ENCODE data around the gene TMEM223. TPM values are rescaled to one million over a fixed set of nuclear protein-coding genes. Genes with fewer than 3 reads are reported as not detected.

The TMEM223 gene
- total and polyA plus RNA-seq, 9 of the 15 experiments (the other 6 are each of a cell fraction or from before 2014, with no cell fraction given), result 5.9 to 34.5 (median 19.6) TPM

DNA sequence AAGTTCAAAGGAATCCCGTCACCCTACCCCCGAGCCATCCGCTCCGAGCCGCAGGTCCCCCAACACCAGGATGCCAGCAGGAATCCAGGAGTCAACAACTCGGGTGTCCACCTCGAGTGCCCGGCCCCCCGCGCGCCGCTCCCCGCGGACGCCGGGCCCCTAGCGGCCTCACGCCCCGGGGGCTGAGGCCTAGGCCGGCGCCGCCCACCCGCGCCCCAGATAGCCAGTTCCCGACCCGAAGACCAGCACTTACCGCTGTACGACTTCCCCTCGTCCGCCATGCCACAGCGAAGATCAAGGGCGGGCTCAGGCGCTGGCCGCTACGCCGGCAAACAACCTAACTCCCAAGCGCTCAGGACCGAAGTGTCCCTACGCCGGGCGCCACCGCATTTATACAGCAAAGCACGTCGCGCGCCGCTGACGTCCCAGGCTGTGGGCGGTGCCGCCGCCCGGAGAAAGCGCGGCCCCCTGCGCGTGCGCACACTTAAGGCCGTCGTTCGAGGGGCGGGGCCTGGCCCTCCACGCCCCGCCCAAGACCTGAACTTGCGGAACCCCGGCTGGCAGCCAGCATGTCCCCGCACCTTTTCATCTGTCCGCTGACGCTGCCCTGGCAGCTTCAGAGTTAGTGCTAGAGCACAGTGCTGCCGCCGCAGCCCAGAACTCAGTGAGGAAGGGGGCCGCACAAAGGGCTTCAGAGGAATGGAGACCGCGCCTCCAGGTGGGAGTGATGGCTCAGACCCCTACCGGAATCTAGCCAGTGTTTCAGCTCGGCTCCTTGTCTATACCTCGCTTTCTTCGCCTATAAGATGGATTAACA is 13.5 kb upstream of the TMEM223 start, which contains the start of gene NXF1 (continued):
- TF ChIP-seq, protein P1, sequence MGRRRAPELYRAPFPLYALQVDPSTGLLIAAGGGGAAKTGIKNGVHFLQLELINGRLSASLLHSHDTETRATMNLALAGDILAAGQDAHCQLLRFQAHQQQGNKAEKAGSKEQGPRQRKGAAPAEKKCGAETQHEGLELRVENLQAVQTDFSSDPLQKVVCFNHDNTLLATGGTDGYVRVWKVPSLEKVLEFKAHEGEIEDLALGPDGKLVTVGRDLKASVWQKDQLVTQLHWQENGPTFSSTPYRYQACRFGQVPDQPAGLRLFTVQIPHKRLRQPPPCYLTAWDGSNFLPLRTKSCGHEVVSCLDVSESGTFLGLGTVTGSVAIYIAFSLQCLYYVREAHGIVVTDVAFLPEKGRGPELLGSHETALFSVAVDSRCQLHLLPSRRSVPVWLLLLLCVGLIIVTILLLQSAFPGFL (CRISPR knock-in tag; IDR thresholded peaks at IDR 0.05), result no peak
- TF ChIP-seq DDX20 (tag; IDR thresholded peaks at IDR 0.05; ENCODE audit: low read depth) (no peak), POLR2H (tag; IDR thresholded peaks at IDR 0.05; ENCODE audit: low read depth) (peak; percentile 98), MTA3 (IDR thresholded peaks at IDR 0.05; ENCODE audit: borderline replicate concordance) (peak; percentile 100), HDAC1 (IDR thresholded peaks at IDR 0.05) (peak in 1 of 2 experiments; percentile 81; a peak in 2 of 4 replicates), SMARCA4 (IDR thresholded peaks at IDR 0.05) (no peak), JUN (IDR thresholded peaks at IDR 0.05; ENCODE audit: borderline replicate concordance, low read depth, low read length) (no peak), JUN (CRISPR knock-in tag; IDR thresholded peaks at IDR 0.05; ENCODE audit: borderline replicate concordance) (peak; percentile 61), TCF3 (CRISPR knock-in tag; IDR thresholded peaks at IDR 0.05) (no peak), PCBP1 (IDR thresholded peaks at IDR 0.05; ENCODE audit: low read depth, low read length, poor library complexity, severe bottlenecking) (peak; percentile 98), FOXA3 (CRISPR knock-in tag; conservative IDR thresholded peaks at IDR 0.05 in 1 of 2, IDR thresholded peaks at IDR 0.05 in 1 of 2) (no peak), NELFE (IDR thresholded peaks at IDR 0.05; ENCODE audit: insufficient read depth, insufficient read length) (peak; percentile 93), EP400 (IDR thresholded peaks at IDR 0.05) (peak; percentile 76), ZNF436 (CRISPR knock-in tag; IDR thresholded peaks at IDR 0.05) (no peak), ZNF165 (CRISPR knock-in tag; IDR thresholded peaks at IDR 0.05; ENCODE audit: borderline replicate concordance) (no peak), PHB (CRISPR knock-in tag; IDR thresholded peaks at IDR 0.05) (peak; percentile 56; the same call in 1 of the 2 replicates)
- TF ChIP-seq, protein P2, sequence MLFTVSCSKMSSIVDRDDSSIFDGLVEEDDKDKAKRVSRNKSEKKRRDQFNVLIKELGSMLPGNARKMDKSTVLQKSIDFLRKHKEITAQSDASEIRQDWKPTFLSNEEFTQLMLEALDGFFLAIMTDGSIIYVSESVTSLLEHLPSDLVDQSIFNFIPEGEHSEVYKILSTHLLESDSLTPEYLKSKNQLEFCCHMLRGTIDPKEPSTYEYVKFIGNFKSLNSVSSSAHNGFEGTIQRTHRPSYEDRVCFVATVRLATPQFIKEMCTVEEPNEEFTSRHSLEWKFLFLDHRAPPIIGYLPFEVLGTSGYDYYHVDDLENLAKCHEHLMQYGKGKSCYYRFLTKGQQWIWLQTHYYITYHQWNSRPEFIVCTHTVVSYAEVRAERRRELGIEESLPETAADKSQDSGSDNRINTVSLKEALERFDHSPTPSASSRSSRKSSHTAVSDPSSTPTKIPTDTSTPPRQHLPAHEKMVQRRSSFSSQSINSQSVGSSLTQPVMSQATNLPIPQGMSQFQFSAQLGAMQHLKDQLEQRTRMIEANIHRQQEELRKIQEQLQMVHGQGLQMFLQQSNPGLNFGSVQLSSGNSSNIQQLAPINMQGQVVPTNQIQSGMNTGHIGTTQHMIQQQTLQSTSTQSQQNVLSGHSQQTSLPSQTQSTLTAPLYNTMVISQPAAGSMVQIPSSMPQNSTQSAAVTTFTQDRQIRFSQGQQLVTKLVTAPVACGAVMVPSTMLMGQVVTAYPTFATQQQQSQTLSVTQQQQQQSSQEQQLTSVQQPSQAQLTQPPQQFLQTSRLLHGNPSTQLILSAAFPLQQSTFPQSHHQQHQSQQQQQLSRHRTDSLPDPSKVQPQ (CRISPR knock-in tag; IDR thresholded peaks at IDR 0.05; ENCODE audit: borderline replicate concordance), result no peak
- TF ChIP-seq, protein P3, sequence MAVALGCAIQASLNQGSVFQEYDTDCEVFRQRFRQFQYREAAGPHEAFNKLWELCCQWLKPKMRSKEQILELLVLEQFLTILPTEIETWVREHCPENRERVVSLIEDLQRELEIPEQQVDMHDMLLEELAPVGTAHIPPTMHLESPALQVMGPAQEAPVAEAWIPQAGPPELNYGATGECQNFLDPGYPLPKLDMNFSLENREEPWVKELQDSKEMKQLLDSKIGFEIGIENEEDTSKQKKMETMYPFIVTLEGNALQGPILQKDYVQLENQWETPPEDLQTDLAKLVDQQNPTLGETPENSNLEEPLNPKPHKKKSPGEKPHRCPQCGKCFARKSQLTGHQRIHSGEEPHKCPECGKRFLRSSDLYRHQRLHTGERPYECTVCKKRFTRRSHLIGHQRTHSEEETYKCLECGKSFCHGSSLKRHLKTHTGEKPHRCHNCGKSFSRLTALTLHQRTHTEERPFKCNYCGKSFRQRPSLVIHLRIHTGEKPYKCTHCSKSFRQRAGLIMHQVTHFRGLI (CRISPR knock-in tag; IDR thresholded peaks at IDR 0.05), result no peak
- TF ChIP-seq, protein P4, sequence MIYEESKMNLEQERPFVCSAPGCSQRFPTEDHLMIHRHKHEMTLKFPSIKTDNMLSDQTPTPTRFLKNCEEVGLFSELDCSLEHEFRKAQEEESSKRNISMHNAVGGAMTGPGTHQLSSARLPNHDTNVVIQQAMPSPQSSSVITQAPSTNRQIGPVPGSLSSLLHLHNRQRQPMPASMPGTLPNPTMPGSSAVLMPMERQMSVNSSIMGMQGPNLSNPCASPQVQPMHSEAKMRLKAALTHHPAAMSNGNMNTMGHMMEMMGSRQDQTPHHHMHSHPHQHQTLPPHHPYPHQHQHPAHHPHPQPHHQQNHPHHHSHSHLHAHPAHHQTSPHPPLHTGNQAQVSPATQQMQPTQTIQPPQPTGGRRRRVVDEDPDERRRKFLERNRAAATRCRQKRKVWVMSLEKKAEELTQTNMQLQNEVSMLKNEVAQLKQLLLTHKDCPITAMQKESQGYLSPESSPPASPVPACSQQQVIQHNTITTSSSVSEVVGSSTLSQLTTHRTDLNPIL (CRISPR knock-in tag; IDR thresholded peaks at IDR 0.05), result peak; percentile 54; the same call in 1 of the 2 replicates
- TF ChIP-seq, protein P5, sequence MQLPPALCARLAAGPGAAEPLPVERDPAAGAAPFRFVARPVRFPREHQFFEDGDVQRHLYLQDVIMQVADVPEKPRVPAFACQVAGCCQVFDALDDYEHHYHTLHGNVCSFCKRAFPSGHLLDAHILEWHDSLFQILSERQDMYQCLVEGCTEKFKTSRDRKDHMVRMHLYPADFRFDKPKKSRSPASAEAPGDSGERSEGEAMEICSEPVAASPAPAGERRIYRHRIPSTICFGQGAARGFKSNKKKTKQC (CRISPR knock-in tag; IDR thresholded peaks at IDR 0.05), result no peak; the same call in 1 of the 2 replicates

Measured in K562 (cell line).